Measurements from ENCODE around the gene SPARCL1. TPM values are rescaled to one million over a fixed set of nuclear protein-coding genes. Genes with fewer than 3 reads are reported as not detected.

The SPARCL1 gene
- total and polyA plus RNA-seq, 2 experiments from 2014 or later = 1.5 to 2.4 TPM

- TF ChIP-seq ETS1 (IDR thresholded peaks at IDR 0.05) = no peak
Measured at GRCh38 chr4:87541521-87541920, 12.3 kb upstream of the SPARCL1 start (continued).

GRCh38 chr4:87540146-87541058 lies 11.2 kb upstream of the SPARCL1 start:
- H3K4me3 ChIP-seq = no peak overlapping the region
- H3K27ac ChIP-seq (ENCODE audit: low read depth) = no peak overlapping the region
- H2AFZ ChIP-seq = no peak overlapping the region
- H3K27me3 ChIP-seq (ENCODE audit: insufficient read depth) = no peaks in the 10 kb centered on the region
- no peaks in the 10 kb centered on the region for H3F3A ChIP-seq (replicated peaks; ENCODE audit: low read depth)
- TF ChIP-seq ETS1 (IDR thresholded peaks at IDR 0.05) (no peak), CREB1 (CRISPR knock-in tag; IDR thresholded peaks at IDR 0.05; ENCODE audit: low read depth) (no peak), ZNF331 (CRISPR knock-in tag; IDR thresholded peaks at IDR 0.05; ENCODE audit: low read depth) (no peak), JUNB (IDR thresholded peaks at IDR 0.05; ENCODE audit: unreplicated experiment) (no peak)
- Mint-ChIP-seq H3K4me1 (peaks cover 16% of the 10 kb centered on the region), H3K4me3 (no peak overlapping the region), H3K36me3 (ENCODE audit: low read depth) (peaks cover 18% of the 10 kb centered on the region), H3K27me3 (ENCODE audit: insufficient read depth, low read depth, poor library complexity) (no peaks in the 10 kb centered on the region), H3K27ac (no peak overlapping the region), H3K9me3 (peaks cover 10% of the 10 kb centered on the region; the same call in 2 of the 3 replicates)
- no peak for DNase-seq (ENCODE audit: low spot score)
- H3K36me3 ChIP-seq (ENCODE audit: insufficient read depth) = no peaks in the 10 kb centered on the region; the same call in 1 of the 2 replicates
- ATAC-seq = no peak
- no peaks in the 10 kb centered on the region for H3K4me1 ChIP-seq (ENCODE audit: insufficient read depth)
- H4K20me1 ChIP-seq (replicated peaks; ENCODE audit: insufficient read depth) = no peaks in the 10 kb centered on the region
- peaks cover 10% of the 10 kb centered on the region for H3K9me2 ChIP-seq (ENCODE audit: insufficient read depth)
- H3K4me2 ChIP-seq = no peak overlapping the region
- H3K79me2 ChIP-seq (replicated peaks; ENCODE audit: insufficient read depth) = no peaks in the 10 kb centered on the region

GRCh38 chr4:87532907-87533306 lies 3.7 kb upstream of the SPARCL1 start:
- Histone ChIP-seq H3K79me2 (replicated peaks; ENCODE audit: insufficient read depth) (no peaks in the 10 kb centered on the region), H3K27ac (ENCODE audit: low read depth) (no peak overlapping the region), H3K27me3 (ENCODE audit: insufficient read depth) (no peaks in the 10 kb centered on the region), H3K4me1 (ENCODE audit: insufficient read depth) (peaks cover 24% of the 10 kb centered on the region), H3K4me2 (no peak overlapping the region), H2AFZ (no peak overlapping the region), H3K9me2 (ENCODE audit: insufficient read depth) (peaks cover 5% of the 10 kb centered on the region; the same call in 1 of the 2 replicates), H4K20me1 (replicated peaks; ENCODE audit: insufficient read depth) (no peaks in the 10 kb centered on the region), H3K4me3 (no peak overlapping the region), H3K36me3 (ENCODE audit: insufficient read depth) (no peaks in the 10 kb centered on the region; the same call in 1 of the 2 replicates), H3F3A (replicated peaks; ENCODE audit: low read depth) (no peaks in the 10 kb centered on the region)
- H3K4me3 Mint-ChIP-seq = no peak overlapping the region
- peaks cover 2% of the 10 kb centered on the region for H3K27me3 Mint-ChIP-seq (ENCODE audit: insufficient read depth, low read depth, poor library complexity)
- peaks cover 26% of the 10 kb centered on the region for H3K4me1 Mint-ChIP-seq
- peaks cover 7% of the 10 kb centered on the region; the same call in 2 of the 3 replicates for H3K9me3 Mint-ChIP-seq
- no peak overlapping the region for H3K27ac Mint-ChIP-seq
- DNase-seq (ENCODE audit: low spot score) (no peak), ATAC-seq (no peak)
- peaks cover 12% of the 10 kb centered on the region; the same call in 2 of the 3 replicates for H3K36me3 Mint-ChIP-seq (ENCODE audit: low read depth)
- TF ChIP-seq REST (IDR thresholded peaks at IDR 0.05; ENCODE audit: unreplicated experiment) (no peak), EZH2phosphoT487 (IDR thresholded peaks at IDR 0.05; ENCODE audit: unreplicated experiment) (no peak), POLR2AphosphoS5 (IDR thresholded peaks at IDR 0.05; ENCODE audit: low read depth) (no peak), NANOG (IDR thresholded peaks at IDR 0.05; ENCODE audit: borderline replicate concordance) (no peak), ZNF114 (CRISPR knock-in tag; IDR thresholded peaks at IDR 0.05) (no peak)
